HG02852 (cell line): ENCODE measurements around the gene GIPC3.
"Not testable (repeated sequence)": the region's sequence is repeated elsewhere in the genome, so short reads cannot be mapped to it uniquely, and the experiment has no call there.

Experiments used
- ATAC-seq: cut with Tn5 transposase; IDR thresholded peaks from one replicate; pipeline ENCODE4 v1.9.1; 2021; ENCODE audit warnings: mild to moderate bottlenecking, moderate library complexity; ENCODE audit not compliant: unreplicated experiment

GIPC3 gene

DNA sequence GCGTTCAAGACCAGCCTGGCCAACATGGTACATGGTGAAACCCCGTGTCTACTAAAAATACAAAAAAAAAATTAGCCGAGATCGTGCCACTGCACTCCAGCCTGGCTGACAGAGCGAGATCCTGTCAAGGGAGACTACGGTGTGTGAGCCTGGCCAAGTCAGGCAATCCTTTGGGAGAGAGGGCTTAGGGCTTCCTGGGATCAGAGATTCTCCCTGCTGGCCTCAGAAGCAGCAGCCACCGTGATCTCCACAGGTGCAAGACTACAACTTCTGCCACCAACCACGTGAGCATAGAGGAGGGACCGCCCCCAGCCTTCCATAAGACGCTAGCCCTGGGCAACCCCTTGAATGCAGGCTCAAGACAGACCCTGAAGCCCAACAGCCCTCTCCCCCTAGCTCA is 35.5 kb upstream of the GIPC3 start:
- ATAC-seq: no peak

GRCh38 chr19:3550947-3551791 is 34.1 kb upstream of the GIPC3 start:
- no peak for ATAC-seq

- no peak for ATAC-seq
These were observed 33.5 kb upstream of the GIPC3 start for GRCh38 chr19:3551792-3552095.

- ATAC-seq: no peak
These were observed 30.8 kb upstream of the GIPC3 start for GRCh38 chr19:3554254-3555083.

DNA sequence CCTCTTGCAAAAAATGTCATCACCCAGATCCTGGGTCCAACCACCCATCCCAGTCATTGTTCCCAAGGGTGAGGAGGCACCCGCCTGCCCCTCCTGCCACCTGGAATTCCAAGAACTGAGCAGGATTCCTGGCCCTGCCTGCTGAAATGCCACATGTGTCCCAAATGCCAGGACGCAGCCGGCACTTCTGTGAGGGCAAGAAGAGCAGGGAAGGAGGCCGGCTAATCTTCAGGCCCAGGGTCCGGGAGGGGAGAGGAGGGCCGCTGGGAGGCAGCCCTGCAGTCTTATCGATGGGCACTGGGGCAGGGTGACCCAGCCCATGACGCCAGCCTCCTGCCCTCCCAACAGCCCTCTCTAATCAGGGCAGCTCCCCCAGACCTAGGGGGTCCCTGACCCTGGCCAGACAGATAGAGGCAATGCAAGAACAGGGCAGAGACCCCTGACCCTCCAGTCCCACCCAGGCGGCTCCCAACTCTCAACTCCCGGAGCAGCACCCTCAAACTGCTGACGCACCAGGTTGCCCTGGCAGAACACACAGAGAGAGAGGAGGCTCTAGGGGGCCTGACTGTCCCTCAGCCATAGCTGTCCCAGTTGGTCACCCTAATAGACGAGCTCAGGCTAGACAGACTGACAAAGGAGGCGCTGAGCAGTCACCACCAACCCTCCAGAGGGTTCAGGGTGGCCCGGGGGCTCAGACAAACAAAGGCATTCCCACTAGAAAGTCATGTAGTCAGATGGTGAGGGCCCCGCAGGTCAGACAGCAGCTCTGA is 29.4 kb upstream of the GIPC3 start:
- ATAC-seq: no peak

GRCh38 chr19:3556423-3556977 is 28.8 kb upstream of the GIPC3 start:
- no peak for ATAC-seq

DNA sequence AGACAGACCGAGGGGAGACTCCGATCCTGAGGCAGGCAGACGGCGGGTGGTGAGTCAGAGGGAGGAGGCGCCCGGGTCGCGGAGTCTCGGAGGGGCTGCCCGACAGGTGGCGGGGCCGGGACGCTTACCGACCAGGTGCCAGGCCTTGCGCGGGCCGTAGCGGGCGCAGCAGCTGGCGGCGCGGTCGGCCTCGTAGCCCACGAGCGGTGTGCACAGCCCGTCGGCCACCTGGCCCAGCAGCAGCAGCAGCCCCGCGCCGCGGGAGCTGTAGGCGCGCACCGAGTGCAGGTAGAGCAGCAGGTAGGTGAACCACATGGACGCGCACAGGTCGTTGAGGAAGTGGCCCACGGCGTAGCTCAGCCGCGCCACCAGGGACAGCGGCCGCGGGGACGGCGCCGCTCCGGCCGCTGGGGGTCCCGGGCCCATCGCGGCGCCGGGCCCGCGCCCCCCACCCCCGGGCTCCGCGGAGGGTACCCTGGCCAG is 28.3 kb upstream of the GIPC3 start:
- ATAC-seq: peak; percentile 28

GRCh38 chr19:3557461-3558248 is 27.6 kb upstream of the GIPC3 start, which contains the start of gene MFSD12:
TSS of gene MFSD12 (minus strand) at chr19:3557586. CDS start at chr19:3557403, 183 bp downstream.
- peak; percentile 81 for ATAC-seq

DNA sequence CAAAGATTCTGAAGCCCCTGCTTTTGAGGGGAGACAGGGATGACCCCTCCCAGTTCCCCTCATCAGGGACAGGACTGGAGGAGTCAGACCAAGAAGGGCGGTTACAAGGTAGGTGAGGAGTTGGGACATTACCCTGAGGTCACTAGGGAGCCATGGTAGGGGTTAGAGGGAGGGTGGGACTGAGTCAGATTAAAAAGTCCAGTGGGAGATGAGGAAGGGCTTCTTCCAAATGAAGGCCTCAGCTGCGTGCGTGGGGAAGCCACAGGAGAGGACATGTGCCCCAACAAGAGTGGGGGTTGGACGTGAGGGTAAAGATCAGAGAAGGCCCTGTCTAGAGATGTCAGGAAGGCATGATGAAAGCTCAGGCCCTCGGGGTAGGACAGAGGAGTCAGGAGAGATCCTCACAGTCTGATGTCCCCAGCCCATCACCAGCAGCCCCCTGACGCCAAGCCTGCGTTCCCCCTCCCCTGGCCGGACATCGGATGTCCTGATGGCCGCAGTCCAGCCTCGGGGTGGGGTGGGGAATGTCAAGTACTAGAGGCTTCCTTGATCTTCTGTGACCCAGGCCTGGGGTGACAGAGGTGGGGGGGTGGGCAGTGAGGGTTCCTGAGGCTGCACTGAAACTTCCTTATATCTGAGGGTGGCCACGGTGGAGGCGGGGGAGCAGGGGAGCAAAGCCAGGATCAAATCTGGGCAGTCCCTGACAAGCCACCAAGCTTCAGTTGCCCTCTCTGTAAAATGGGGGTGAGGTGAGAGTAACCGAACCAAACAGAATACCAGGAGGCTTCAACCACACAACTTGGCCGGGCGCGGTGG is 21.4 kb upstream of the GIPC3 start:
- ATAC-seq: no peak

GRCh38 chr19:3565139-3565538 is 20.1 kb upstream of the GIPC3 start:
- ATAC-seq: no peak

DNA sequence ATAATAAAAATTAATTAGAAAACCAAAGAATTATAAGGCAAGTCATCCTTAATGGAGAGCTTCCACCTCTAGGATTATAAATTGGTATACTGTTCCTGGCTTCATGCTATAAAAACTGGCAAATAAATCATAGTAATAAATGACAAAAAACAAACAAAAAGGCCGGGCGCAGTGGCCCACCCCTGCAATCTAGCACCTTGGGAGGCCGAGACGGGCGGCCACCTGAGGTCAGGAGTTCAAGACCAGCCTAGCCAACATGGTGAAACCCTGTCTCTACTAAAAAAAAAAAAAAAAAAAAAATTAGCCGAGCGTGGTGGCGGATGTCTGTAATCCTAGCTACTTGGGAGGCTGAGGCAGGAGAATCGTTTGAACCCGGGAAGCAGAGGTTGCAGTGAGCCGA is 15.2 kb upstream of the GIPC3 start:
- not testable (repeated sequence) for ATAC-seq

DNA sequence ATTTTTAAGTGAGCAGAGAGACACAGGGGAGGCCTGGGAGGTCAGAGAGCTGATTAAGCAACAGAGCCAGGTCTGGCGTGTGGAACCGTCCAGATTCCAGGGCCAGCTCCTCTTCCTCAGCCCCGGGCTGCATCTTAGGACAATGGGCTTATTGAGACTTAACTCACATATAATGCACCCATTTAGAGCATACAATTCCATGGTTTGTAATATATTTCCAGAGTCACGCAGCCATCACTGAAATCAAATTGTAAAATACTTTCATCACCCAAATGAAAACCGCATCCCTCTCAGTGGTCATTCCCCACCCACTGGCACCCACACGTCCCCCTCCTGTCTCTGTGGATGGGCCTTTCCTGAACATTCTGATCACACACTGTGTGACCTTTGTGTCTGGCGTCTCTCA is 14.7 kb upstream of the GIPC3 start:
- ATAC-seq: no peak

- ATAC-seq: peak; percentile 88
These were observed 13.0 kb upstream of the GIPC3 start for GRCh38 chr19:3572132-3572854.

GRCh38 chr19:3572855-3573161 is 12.5 kb upstream of the GIPC3 start, which contains the start of gene HMG20B:
TSS of gene HMG20B (plus strand) at chr19:3572944. CDS start at chr19:3573310, 366 bp downstream.
- peak; percentile 4 for ATAC-seq

DNA sequence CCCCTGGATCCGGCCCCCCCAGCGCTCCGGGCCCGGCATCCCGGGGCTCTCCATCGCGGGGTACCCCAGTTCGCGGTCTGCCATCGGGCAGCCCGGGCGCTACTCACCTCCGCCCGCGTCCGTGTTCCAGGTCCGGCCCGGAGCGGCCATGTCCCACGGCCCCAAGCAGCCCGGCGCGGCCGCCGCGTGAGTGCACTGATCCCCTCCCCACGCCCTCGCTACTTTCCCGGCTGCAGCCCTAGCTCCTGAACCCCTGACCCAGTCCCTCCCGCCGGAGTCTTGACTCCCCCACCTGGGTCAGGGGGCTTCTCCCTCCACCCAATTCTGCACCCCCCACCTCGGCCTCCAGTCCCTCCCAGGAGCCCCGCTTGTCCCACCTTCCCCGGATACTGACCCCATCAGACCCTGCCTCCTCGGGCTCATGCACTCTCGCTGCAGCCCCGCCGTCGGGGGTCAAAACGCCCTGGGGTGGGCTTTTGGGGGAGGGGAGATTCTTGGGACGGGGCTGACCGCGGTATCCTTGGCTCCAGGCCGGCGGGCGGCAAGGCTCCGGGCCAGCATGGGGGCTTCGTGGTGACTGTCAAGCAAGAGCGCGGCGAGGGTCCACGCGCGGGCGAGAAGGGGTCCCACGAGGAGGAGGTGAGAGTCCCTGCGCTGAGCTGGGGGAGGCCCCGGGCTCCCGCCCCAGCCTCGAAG is 12.0 kb upstream of the GIPC3 start:
- peak; percentile 10 for ATAC-seq

- ATAC-seq: no peak
These were observed 11.2 kb upstream of the GIPC3 start for GRCh38 chr19:3573858-3574637.

DNA sequence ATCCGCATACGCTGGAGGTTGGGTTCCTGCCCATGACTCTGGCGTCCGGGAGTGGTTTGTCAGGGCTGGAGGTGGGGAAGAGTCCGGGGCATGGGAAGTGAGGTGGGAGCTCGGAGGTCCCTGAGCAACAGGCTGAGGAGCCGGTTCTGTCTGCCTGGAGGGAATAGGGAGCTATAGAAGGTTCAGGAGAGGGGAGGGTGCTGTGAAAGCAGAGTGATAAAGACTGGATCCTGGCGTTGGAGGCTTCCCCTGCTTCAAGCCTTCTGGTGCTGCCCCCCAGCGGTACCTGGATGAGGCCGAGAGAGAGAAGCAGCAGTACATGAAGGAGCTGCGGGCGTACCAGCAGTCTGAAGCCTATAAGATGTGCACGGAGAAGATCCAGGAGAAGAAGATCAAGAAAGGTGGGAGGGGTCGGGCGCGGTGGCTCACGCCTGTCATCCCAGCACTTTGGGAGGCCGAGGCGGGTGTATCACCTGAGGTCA is 10.0 kb upstream of the GIPC3 start:
- no peak for ATAC-seq
